Epithelial cell of esophagus (primary cell): Measurements from ENCODE around the gene SSX7.
"Not testable (repeated sequence)": the region's sequence is repeated elsewhere in the genome, so short reads cannot be mapped to it uniquely, and the experiment has no call there.

Experiments used
- DNase-seq: peaks from one replicate; pipeline ENCODE4 v3.0.0; 2010; ENCODE audit warnings: low read depth
- H3K4me3 ChIP-seq: 2 replicates; pipeline ENCODE4 v1.5.1; 2011; ENCODE audit warnings: mild to moderate bottlenecking, low read length, control low read depth
- CTCF ChIP-seq: IDR thresholded peaks from 2 replicates; pipeline ENCODE4 v1.5.1; 2011; ENCODE audit warnings: low read depth, mild to moderate bottlenecking, low read length, control low read depth, inconsistent platforms; ENCODE audit not compliant: insufficient read depth; ENCODE audit errors: missing control alignments

The SSX7 gene

GRCh38 chrX:52654800-52655199 lies at the start of gene SSX7:
SSX7 (minus strand) TSS chrX:52654900; CDS start chrX:52653472, 1,428 bp downstream.
- H3K4me3 ChIP-seq, DNase-seq: not testable (repeated sequence)

- not testable (repeated sequence) for DNase-seq, H3K4me3 ChIP-seq
These were observed 37.3 kb upstream of the SSX7 start for GRCh38 chrX:52692034-52692433.

- not testable (repeated sequence) for H3K4me3 ChIP-seq, DNase-seq
These were observed 7.5 kb upstream of the SSX7 start for GRCh38 chrX:52662218-52662617.

GRCh38 chrX:52655475-52655874 lies 775 bp upstream of the SSX7 start:
- not testable (repeated sequence) for DNase-seq, H3K4me3 ChIP-seq

- DNase-seq, H3K4me3 ChIP-seq: not testable (repeated sequence)
These were observed 4.0 kb downstream of the SSX7 start for GRCh38 chrX:52650676-52651075.

GRCh38 chrX:52648956-52649355 lies 5.7 kb downstream of the SSX7 start:
- H3K4me3 ChIP-seq, DNase-seq: not testable (repeated sequence)

- DNase-seq, H3K4me3 ChIP-seq: not testable (repeated sequence)
These were observed 26.2 kb downstream of the SSX7 start for GRCh38 chrX:52628483-52628882.

- not testable (repeated sequence) for H3K4me3 ChIP-seq, DNase-seq
These were observed 34.0 kb downstream of the SSX7 start for GRCh38 chrX:52620661-52621060.

- no peak for TF ChIP-seq CTCF
- H3K4me3 ChIP-seq = no peak overlapping the region
- no peak for DNase-seq
These were observed 45.7 kb downstream of the SSX7 start for GRCh38 chrX:52608961-52609360.

- not testable (repeated sequence) for DNase-seq, H3K4me3 ChIP-seq
These were observed 51.5 kb downstream of the SSX7 start for GRCh38 chrX:52603151-52603550.

- DNase-seq = no peak
- H3K4me3 ChIP-seq = no peak overlapping the region
- TF ChIP-seq CTCF = no peak
These were observed 55.8 kb downstream of the SSX7 start for GRCh38 chrX:52598886-52599285.

- TF ChIP-seq CTCF = no peak
- H3K4me3 ChIP-seq = no peak overlapping the region
- no peak for DNase-seq
These were observed 60.0 kb downstream of the SSX7 start for GRCh38 chrX:52594658-52595057.
